OCI-LY1 (cell line): ENCODE measurements around the gene ZCCHC8.

Source experiments
- H2AFZ ChIP-seq: fragments of 200-600 bp; sonication (generic), shearing (Covaris generic); 2 replicates; pipeline ENCODE4 v1.6.0; 2014; ENCODE audit warnings: antibody characterized with exemption, mild to moderate bottlenecking, low read length
- H3F3A ChIP-seq: fragments of 200-600 bp; sonication (generic), shearing (Covaris generic); 2 replicates; pipeline ENCODE4 v1.6.0; 2014; ENCODE audit warnings: mild to moderate bottlenecking, antibody characterized with exemption, low read length, moderate library complexity; ENCODE audit not compliant: insufficient read depth
- H3K27ac ChIP-seq: fragments of 200-600 bp; sonication (generic); 2 replicates; pipeline ENCODE4 v1.5.1; 2014; ENCODE audit warnings: low read length, mixed run types, mild to moderate bottlenecking, low read depth; ENCODE audit not compliant: poor library complexity, severe bottlenecking
- H3K27me3 ChIP-seq: fragments of 200-600 bp; sonication (generic); 2 replicates; pipeline ENCODE4 v1.6.0; 2014; ENCODE audit warnings: antibody characterized with exemption, mild to moderate bottlenecking, low read length, moderate library complexity; ENCODE audit not compliant: insufficient read depth
- H3K36me3 ChIP-seq: fragments of 200-600 bp; sonication (generic); 2 replicates; pipeline ENCODE4 v1.6.1; 2014; ENCODE audit warnings: mild to moderate bottlenecking, antibody characterized with exemption, low read length, moderate library complexity, mixed read lengths; ENCODE audit not compliant: insufficient read depth
- H3K4me1 ChIP-seq: fragments of 200-600 bp; sonication (generic); 2 replicates; pipeline ENCODE4 v1.5.1; 2014; ENCODE audit warnings: mild to moderate bottlenecking, low read length, moderate library complexity; ENCODE audit not compliant: insufficient read depth, severe bottlenecking
- H3K4me2 ChIP-seq: fragments of 200-600 bp; sonication (generic), shearing (Covaris generic); 2 replicates; pipeline ENCODE4 v1.6.1; 2014; ENCODE audit warnings: low read length
- H3K4me3 ChIP-seq: fragments of 200-600 bp; sonication (generic); 2 replicates; pipeline ENCODE4 v1.5.1; 2014; ENCODE audit warnings: low read length, low read depth, mild to moderate bottlenecking, mixed read lengths; ENCODE audit not compliant: poor library complexity, severe bottlenecking
- H3K79me2 ChIP-seq: fragments of 200-600 bp; shearing (Covaris generic); 2 replicates; pipeline ENCODE4 v1.6.1; 2016; ENCODE audit warnings: mixed run types, low read length, mixed read lengths; ENCODE audit not compliant: insufficient read depth
- H3K9ac ChIP-seq: fragments of 200-600 bp; sonication (generic), shearing (Covaris generic); 2 replicates; pipeline ENCODE4 v1.6.1; 2014; ENCODE audit warnings: mild to moderate bottlenecking, low read length, mixed read lengths
- H3K9me2 ChIP-seq: fragments of 200-600 bp; sonication (generic), shearing (Covaris generic); 2 replicates; pipeline ENCODE4 v1.6.1; 2014; ENCODE audit warnings: low read depth, mild to moderate bottlenecking, low read length, mixed read lengths
- H3K9me3 ChIP-seq: fragments of 200-600 bp; shearing (Covaris generic); 2 replicates; pipeline ENCODE4 v1.6.1; 2014; ENCODE audit warnings: low read length, mixed read lengths
- H4K20me1 ChIP-seq: fragments of 200-600 bp; sonication (generic), shearing (Covaris generic); 2 replicates; pipeline ENCODE4 v1.6.0; 2016; ENCODE audit warnings: mild to moderate bottlenecking, low read length; ENCODE audit not compliant: insufficient read depth
- EZH2 ChIP-seq: fragments of 200-600 bp; sonication (generic), shearing (Covaris generic); IDR thresholded peaks from 2 replicates; pipeline ENCODE4 v1.8.0; 2017; ENCODE audit warnings: borderline replicate concordance, mixed run types, mild to moderate bottlenecking, antibody characterized with exemption, low read length, moderate library complexity, mixed read lengths
- TF ChIP-seq, protein P1 (sequence below): fragments of 200-600 bp; sonication (generic), shearing (Covaris generic); IDR thresholded peaks from 2 replicates; pipeline ENCODE4 v1.5.1; 2017; ENCODE audit warnings: mild to moderate bottlenecking, antibody characterized with exemption, low read length, moderate library complexity, mixed read lengths

ZCCHC8 gene

DNA sequence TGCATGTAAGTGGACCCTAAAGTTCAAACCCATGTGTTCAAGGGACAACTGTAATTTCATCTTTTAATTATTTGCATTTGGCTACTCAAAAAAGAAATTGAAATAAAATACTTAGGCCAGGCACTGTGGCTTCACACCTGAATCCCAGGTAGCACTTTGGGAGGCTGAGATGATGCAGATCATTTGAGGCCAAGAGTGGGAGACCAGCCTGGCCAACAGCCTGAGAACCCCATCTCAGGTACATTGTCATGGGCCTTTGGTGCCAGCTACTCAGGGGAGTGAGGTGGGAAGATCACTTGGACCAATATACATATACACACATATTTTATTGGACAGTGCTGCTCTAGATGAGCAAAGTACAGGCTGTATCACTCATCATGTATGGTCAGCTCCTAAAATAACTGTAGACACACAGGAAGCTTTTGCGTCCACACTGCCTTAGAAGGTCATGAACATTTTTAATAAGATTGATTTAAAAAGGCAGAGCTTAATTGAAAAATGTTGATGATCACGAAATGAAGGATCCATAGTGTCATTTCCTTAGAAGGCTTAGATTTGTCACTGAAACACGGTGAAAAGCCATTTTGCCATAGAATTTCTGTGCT is 2.5 kb upstream of the ZCCHC8 start:
- Histone ChIP-seq H3K4me1 (peaks cover 26% of the 10 kb centered on the region), H4K20me1 (no peaks in the 10 kb centered on the region), H3K9me2 (no peaks in the 10 kb centered on the region), H3K4me2 (no peak overlapping the region), H3F3A (peaks cover 18% of the 10 kb centered on the region), H3K9me3 (no peaks in the 10 kb centered on the region), H3K79me2 (peaks cover 19% of the 10 kb centered on the region), H3K36me3 (peaks cover 55% of the 10 kb centered on the region), H3K27ac (peak overlapping the region; percentile 89), H3K27me3 (no peaks in the 10 kb centered on the region), H2AFZ (no peak overlapping the region), H3K9ac (no peak overlapping the region), H3K4me3 (no peak overlapping the region)
- no peak for TF ChIP-seq EZH2
- TF ChIP-seq, protein P1, sequence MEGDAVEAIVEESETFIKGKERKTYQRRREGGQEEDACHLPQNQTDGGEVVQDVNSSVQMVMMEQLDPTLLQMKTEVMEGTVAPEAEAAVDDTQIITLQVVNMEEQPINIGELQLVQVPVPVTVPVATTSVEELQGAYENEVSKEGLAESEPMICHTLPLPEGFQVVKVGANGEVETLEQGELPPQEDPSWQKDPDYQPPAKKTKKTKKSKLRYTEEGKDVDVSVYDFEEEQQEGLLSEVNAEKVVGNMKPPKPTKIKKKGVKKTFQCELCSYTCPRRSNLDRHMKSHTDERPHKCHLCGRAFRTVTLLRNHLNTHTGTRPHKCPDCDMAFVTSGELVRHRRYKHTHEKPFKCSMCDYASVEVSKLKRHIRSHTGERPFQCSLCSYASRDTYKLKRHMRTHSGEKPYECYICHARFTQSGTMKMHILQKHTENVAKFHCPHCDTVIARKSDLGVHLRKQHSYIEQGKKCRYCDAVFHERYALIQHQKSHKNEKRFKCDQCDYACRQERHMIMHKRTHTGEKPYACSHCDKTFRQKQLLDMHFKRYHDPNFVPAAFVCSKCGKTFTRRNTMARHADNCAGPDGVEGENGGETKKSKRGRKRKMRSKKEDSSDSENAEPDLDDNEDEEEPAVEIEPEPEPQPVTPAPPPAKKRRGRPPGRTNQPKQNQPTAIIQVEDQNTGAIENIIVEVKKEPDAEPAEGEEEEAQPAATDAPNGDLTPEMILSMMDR, result no peak

DNA sequence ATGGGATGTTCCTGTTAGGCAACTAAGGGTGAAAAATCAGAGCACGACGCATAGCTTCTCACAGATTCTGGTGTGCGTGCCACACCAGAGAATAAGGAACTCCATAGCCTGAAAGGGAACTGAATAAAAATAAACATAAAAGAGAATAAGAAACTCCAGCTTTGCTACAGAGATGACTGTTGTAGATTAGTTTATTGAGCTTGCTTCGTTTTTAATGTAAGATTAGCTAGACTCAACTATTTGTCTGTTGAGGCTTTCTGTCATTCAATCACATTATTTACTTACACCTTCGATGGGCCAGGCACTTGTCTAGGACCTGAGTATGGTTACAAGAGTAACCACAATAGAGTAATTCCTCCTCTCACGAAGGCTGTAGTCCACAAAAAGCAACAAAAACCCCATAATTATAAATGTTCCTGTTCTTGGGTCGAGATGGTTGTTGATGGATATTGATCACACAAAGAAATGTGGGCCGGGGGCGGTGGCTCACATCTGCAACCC is 807 bp upstream of the ZCCHC8 start:
- Histone ChIP-seq H3K27ac (peak overlapping the region; percentile 89), H3K9ac (peak overlapping the region; percentile 40; the same call in 1 of the 2 replicates), H3K4me3 (peak overlapping the region; percentile 78), H3F3A (peaks cover 18% of the 10 kb centered on the region; the same call in 1 of the 2 replicates), H3K79me2 (peaks cover 33% of the 10 kb centered on the region), H3K4me2 (peak overlapping the region; percentile 50), H4K20me1 (no peaks in the 10 kb centered on the region), H3K27me3 (no peaks in the 10 kb centered on the region), H3K36me3 (peaks cover 45% of the 10 kb centered on the region), H3K9me3 (no peaks in the 10 kb centered on the region), H3K9me2 (no peaks in the 10 kb centered on the region), H3K4me1 (peaks cover 35% of the 10 kb centered on the region), H2AFZ (no peak overlapping the region)
- TF ChIP-seq, protein P1, result no peak
- TF ChIP-seq EZH2, result no peak

DNA sequence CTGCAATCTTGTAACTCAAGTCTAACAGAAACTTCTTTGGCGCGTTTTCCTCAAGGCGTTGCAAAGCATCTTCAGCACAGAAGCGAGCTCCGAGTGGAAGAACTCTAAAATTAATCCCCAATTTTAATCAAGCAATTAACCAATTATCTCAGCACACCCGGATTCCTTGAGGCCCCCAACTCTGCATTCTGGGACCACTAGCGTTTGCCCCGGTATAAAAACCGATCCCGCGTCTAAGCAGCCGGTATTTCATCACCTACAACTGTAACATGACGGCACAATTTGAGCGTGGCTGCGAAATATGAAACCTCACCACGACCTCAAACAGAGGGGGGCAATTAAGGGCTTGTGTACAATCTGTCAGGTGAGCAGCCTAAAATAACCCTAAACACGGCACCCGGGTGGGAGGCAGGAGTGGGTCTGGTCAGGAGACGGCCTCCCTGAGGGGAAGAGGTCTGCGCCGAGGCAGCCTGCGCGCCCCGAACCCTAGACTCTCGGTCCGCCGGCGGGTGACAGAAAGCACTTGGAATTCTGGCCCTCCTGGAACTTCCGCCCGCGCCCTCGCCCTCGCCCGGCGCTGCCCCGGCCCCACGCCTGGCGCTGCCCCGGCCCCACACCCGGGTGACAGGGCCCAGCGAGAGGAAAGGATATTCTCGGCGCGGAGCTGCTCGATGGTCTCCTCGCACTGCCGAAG is 594 bp downstream of the ZCCHC8 start:
- Histone ChIP-seq H2AFZ (no peak overlapping the region), H3K79me2 (peaks cover 38% of the 10 kb centered on the region), H3K9me3 (no peaks in the 10 kb centered on the region), H3K4me1 (peaks cover 35% of the 10 kb centered on the region), H3K4me2 (peak overlapping the region; percentile 81), H3K27me3 (no peaks in the 10 kb centered on the region), H3K9me2 (no peaks in the 10 kb centered on the region), H4K20me1 (no peaks in the 10 kb centered on the region), H3F3A (peaks cover 15% of the 10 kb centered on the region; the same call in 1 of the 2 replicates), H3K4me3 (peak overlapping the region; percentile 78), H3K36me3 (peaks cover 43% of the 10 kb centered on the region), H3K9ac (peak overlapping the region; percentile 85), H3K27ac (peak overlapping the region; percentile 89)
- TF ChIP-seq EZH2, result no peak
- TF ChIP-seq, protein P1, result no peak
